ENCODE results near the gene MYH9. TPM values are rescaled to one million over a fixed set of nuclear protein-coding genes. Genes with fewer than 3 reads are reported as not detected.

MYH9 gene
- total RNA-seq, 1 donor from 2014 or later = 633 TPM

GRCh38 chr22:36386351-36386899 lies 1.3 kb downstream of the MYH9 start:
- Mint-ChIP-seq H3K27me3 (no peaks in the 10 kb centered on the region), H3K27ac (peak overlapping the region; percentile 97), H3K4me1 (peaks cover 45% of the 10 kb centered on the region), H3K4me3 (peak overlapping the region; percentile 95), H3K9me3 (no peaks in the 10 kb centered on the region), H3K36me3 (ENCODE audit: low read depth) (peaks cover 43% of the 10 kb centered on the region)
- DNase-seq = peak; percentile 85
- intact Hi-C loops (cut with micrococcal nuclease) = loop anchor here (1.0 to 5.0 kb wide), 5 partner anchors 9 to 836 kb away; no protein-coding TSS in a partner anchor

GRCh38 chr22:36385491-36386350 lies 2.0 kb downstream of the MYH9 start:
- intact Hi-C loops (cut with micrococcal nuclease) = loop anchor here (1.0 to 5.0 kb wide), 5 partner anchors 8 to 837 kb away; no protein-coding TSS in a partner anchor
- Mint-ChIP-seq H3K27ac (peak overlapping the region; percentile 97), H3K4me3 (peak overlapping the region; percentile 95), H3K9me3 (no peaks in the 10 kb centered on the region), H3K4me1 (peaks cover 47% of the 10 kb centered on the region), H3K36me3 (ENCODE audit: low read depth) (peaks cover 44% of the 10 kb centered on the region), H3K27me3 (no peaks in the 10 kb centered on the region)
- DNase-seq = peak; percentile 77

GRCh38 chr22:36384766-36385481 lies 2.8 kb downstream of the MYH9 start:
- H3K4me1 Mint-ChIP-seq = peaks cover 53% of the 10 kb centered on the region
- intact Hi-C loops (cut with micrococcal nuclease) = loop anchor here (5.0 kb wide), 2 partner anchors 52 to 837 kb away; no protein-coding TSS in a partner anchor
- peaks cover 50% of the 10 kb centered on the region for H3K36me3 Mint-ChIP-seq (ENCODE audit: low read depth)

GRCh38 chr22:36383110-36383581 lies 4.6 kb downstream of the MYH9 start:
- intact Hi-C loops (cut with micrococcal nuclease) = no loop called here
- peak; percentile 87 for DNase-seq
- H3K27me3 Mint-ChIP-seq = no peaks in the 10 kb centered on the region
- H3K36me3 Mint-ChIP-seq (ENCODE audit: low read depth) = peaks cover 62% of the 10 kb centered on the region
- H3K4me1 Mint-ChIP-seq = peaks cover 65% of the 10 kb centered on the region
- H3K4me3 Mint-ChIP-seq = peak overlapping the region; percentile 82
- H3K9me3 Mint-ChIP-seq = no peaks in the 10 kb centered on the region
- peak overlapping the region; percentile 93 for H3K27ac Mint-ChIP-seq

More at GRCh38 chr22:36384766-36385481, 2.8 kb downstream of the MYH9 start:
- Mint-ChIP-seq H3K9me3 (no peaks in the 10 kb centered on the region), H3K27ac (peak overlapping the region; percentile 97), H3K27me3 (no peaks in the 10 kb centered on the region), H3K4me3 (peak overlapping the region; percentile 95)
- peak; percentile 85 for DNase-seq

- H3K36me3 Mint-ChIP-seq (ENCODE audit: low read depth) = peaks cover 73% of the 10 kb centered on the region
- intact Hi-C loops (cut with micrococcal nuclease) = no loop called here
- peak overlapping the region; percentile 82 for H3K27ac Mint-ChIP-seq
- H3K9me3 Mint-ChIP-seq = no peaks in the 10 kb centered on the region
- H3K4me3 Mint-ChIP-seq = peak overlapping the region; percentile 82
- peak; percentile 72 for DNase-seq
- peaks cover 77% of the 10 kb centered on the region for H3K4me1 Mint-ChIP-seq
- no peaks in the 10 kb centered on the region for H3K27me3 Mint-ChIP-seq
These were observed 6.1 kb downstream of the MYH9 start for GRCh38 chr22:36381513-36382128.

- Mint-ChIP-seq H3K27ac (peak overlapping the region; percentile 98), H3K36me3 (ENCODE audit: low read depth) (peaks cover 64% of the 10 kb centered on the region), H3K9me3 (no peaks in the 10 kb centered on the region), H3K4me3 (peak overlapping the region; percentile 88), H3K4me1 (peaks cover 78% of the 10 kb centered on the region), H3K27me3 (no peaks in the 10 kb centered on the region)
- intact Hi-C loops (cut with micrococcal nuclease) = no loop called here
- peak; percentile 88 for DNase-seq
These were observed 8.0 kb downstream of the MYH9 start for GRCh38 chr22:36379593-36380361.

GRCh38 chr22:36378869-36379217 lies 8.9 kb downstream of the MYH9 start:
- H3K9me3 Mint-ChIP-seq = no peaks in the 10 kb centered on the region
- H3K4me3 Mint-ChIP-seq = peak overlapping the region; percentile 88
- DNase-seq = no peak
- H3K27me3 Mint-ChIP-seq = no peaks in the 10 kb centered on the region
- peak overlapping the region; percentile 98 for H3K27ac Mint-ChIP-seq
- H3K36me3 Mint-ChIP-seq (ENCODE audit: low read depth) = peaks cover 58% of the 10 kb centered on the region
- intact Hi-C loops (cut with micrococcal nuclease) = no loop called here
- H3K4me1 Mint-ChIP-seq = peaks cover 76% of the 10 kb centered on the region

GRCh38 chr22:36378080-36378868 lies 9.5 kb downstream of the MYH9 start:
- peaks cover 77% of the 10 kb centered on the region for H3K4me1 Mint-ChIP-seq
- DNase-seq = no peak
- H3K9me3 Mint-ChIP-seq = no peaks in the 10 kb centered on the region
- peak overlapping the region; percentile 88 for H3K4me3 Mint-ChIP-seq
- intact Hi-C loops (cut with micrococcal nuclease) = no loop called here
- no peaks in the 10 kb centered on the region for H3K27me3 Mint-ChIP-seq
- peak overlapping the region; percentile 98 for H3K27ac Mint-ChIP-seq
- H3K36me3 Mint-ChIP-seq (ENCODE audit: low read depth) = peaks cover 57% of the 10 kb centered on the region

- Mint-ChIP-seq H3K4me3 (peak overlapping the region; percentile 88), H3K27ac (peak overlapping the region; percentile 98), H3K27me3 (no peaks in the 10 kb centered on the region), H3K9me3 (no peaks in the 10 kb centered on the region), H3K4me1 (peaks cover 81% of the 10 kb centered on the region), H3K36me3 (ENCODE audit: low read depth) (peaks cover 61% of the 10 kb centered on the region)
- DNase-seq = peak; percentile 88
- intact Hi-C loops (cut with micrococcal nuclease) = loop anchor here (1.0 to 2.0 kb wide), 5 partner anchors 9 to 44 kb away; no protein-coding TSS in a partner anchor
These were observed 10.6 kb downstream of the MYH9 start for GRCh38 chr22:36377022-36377631.

- Mint-ChIP-seq H3K27ac (peak overlapping the region; percentile 98), H3K36me3 (ENCODE audit: low read depth) (peaks cover 59% of the 10 kb centered on the region), H3K9me3 (no peaks in the 10 kb centered on the region), H3K4me1 (peaks cover 82% of the 10 kb centered on the region), H3K27me3 (no peaks in the 10 kb centered on the region), H3K4me3 (peak overlapping the region; percentile 88)
- intact Hi-C loops (cut with micrococcal nuclease) = loop anchor here (2.0 kb wide), 1 partner anchor 43 kb away; no protein-coding TSS in a partner anchor
- DNase-seq = no peak
These were observed 11.5 kb downstream of the MYH9 start for GRCh38 chr22:36376265-36376664.

GRCh38 chr22:36375071-36375980 lies 12.4 kb downstream of the MYH9 start:
- H3K4me1 Mint-ChIP-seq = peaks cover 86% of the 10 kb centered on the region
- H3K4me3 Mint-ChIP-seq = peak overlapping the region; percentile 65
- intact Hi-C loops (cut with micrococcal nuclease) = no loop called here
- H3K36me3 Mint-ChIP-seq (ENCODE audit: low read depth) = peaks cover 62% of the 10 kb centered on the region
- peak; percentile 60 for DNase-seq
- no peaks in the 10 kb centered on the region for H3K9me3 Mint-ChIP-seq
- H3K27me3 Mint-ChIP-seq = no peaks in the 10 kb centered on the region
- H3K27ac Mint-ChIP-seq = peak overlapping the region; percentile 82

Data from activated CD4-positive, alpha-beta T cell treated with anti-CD3 and anti-CD28 coated beads, Interleukin-2, amount 10 ng/mL, durations not matched to agents 24 days and 14 days (primary cell).